Lung (tissue), 12 donors: ENCODE measurements around the gene VAPA. TPM values are rescaled to one million over a fixed set of nuclear protein-coding genes. Genes with fewer than 3 reads are reported as not detected.

Source experiments
- ATAC-seq: fragments of 200-7000 bp; cut with Tn5 transposase; one replicate; pipeline ENCODE4 v1.9.1; 2020; ENCODE audit warnings: moderate number of reproducible peaks; ENCODE audit not compliant: insufficient read depth, low FRiP score
- DNase-seq, 3 donors: peaks; one replicate each; pipeline ENCODE4 v3.0.0-alpha.2; 2013 to 2017
- H3K27ac ChIP-seq, 2 donors: one replicate each; pipeline ENCODE4 v1.5.1; 2013; ENCODE audit warnings: mild to moderate bottlenecking in 2 of 2, moderate library complexity in 2 of 2, control low read depth in 1 of 2, inconsistent platforms in 1 of 2, low read depth in 1 of 2, low read length in 1 of 2
- H3K27me3 ChIP-seq, 3 donors: one replicate each; pipeline ENCODE4 v1.5.1; 2013; ENCODE audit warnings: low read length in 2 of 3; ENCODE audit not compliant: control insufficient read depth in 3 of 3, insufficient read depth in 3 of 3
- H3K36me3 ChIP-seq, 4 donors: one replicate each; pipeline ENCODE4 v1.5.1; 2013; ENCODE audit warnings: low read length in 4 of 4, mild to moderate bottlenecking in 1 of 4, moderate library complexity in 1 of 4; ENCODE audit not compliant: control insufficient read depth in 4 of 4, insufficient read depth in 4 of 4
- H3K4me1 ChIP-seq, 5 donors: one replicate each; pipeline ENCODE4 v1.5.1; 2013; ENCODE audit warnings: low read length in 5 of 5, mild to moderate bottlenecking in 2 of 5, moderate library complexity in 1 of 5; ENCODE audit not compliant: control insufficient read depth in 5 of 5, insufficient read depth in 5 of 5
- H3K4me3 ChIP-seq: one replicate; pipeline ENCODE4 v1.5.1; 2013; ENCODE audit warnings: mild to moderate bottlenecking, control low read depth, moderate library complexity
- H3K9ac ChIP-seq, 2 donors: one replicate each; pipeline ENCODE4 v1.5.1; 2013; ENCODE audit warnings: low read length in 2 of 2, control low read depth in 1 of 2; ENCODE audit not compliant: insufficient read depth in 1 of 2
- H3K9me3 ChIP-seq, 4 donors: one replicate each; pipeline ENCODE4 v1.5.1; 2013; ENCODE audit warnings: low read length in 3 of 4, mild to moderate bottlenecking in 1 of 4, moderate library complexity in 1 of 4; ENCODE audit not compliant: control insufficient read depth in 4 of 4, insufficient read depth in 3 of 4
- CTCF ChIP-seq: IDR thresholded peaks from 2 replicates; pipeline ENCODE4 v1.5.1; 2012; ENCODE audit warnings: mild to moderate bottlenecking; ENCODE audit errors: control extremely low read depth, extremely low read depth
- WGBS, 2 donors: extraction: QIAGEN DNeasy Blood & Tissue Kit; methylation state at CpG; one replicate each; pipeline ENCODE4 v1.1.7; 2013; 5-methylcytosine and 5-hydroxymethylcytosine counted together
- polyA plus RNA-seq, 2 donors: library from polyadenylated mRNA; stranded (reverse); fragments of 200-250 nt; gene quantifications; one replicate each; pipeline ENCODE4 v1.2.1, GENCODE V29; 2013
- total RNA-seq, 2 donors: library from RNA; depleted of rRNA in 1 of 2; stranded (reverse); fragments of >200 nt in 1 of 2; gene quantifications; one replicate each; pipeline ENCODE4 v1.2.1, GENCODE V29; 2014 to 2021
- donor health status: control.
- donor health status: control.
- donor health status: Bipolar disorder and iron deficiency.
- donor health status: healthy.
- donor health status: DM: yes; HTN: yes; CAD: no.

The VAPA gene
- total and polyA plus RNA-seq, 4 donors = 143 to 351 (median 248) TPM

- no peak for TF ChIP-seq CTCF
- H3K4me1 ChIP-seq = peaks cover 0 to 48% (median 30%) of the 10 kb centered on the region in 5 donors
- no peaks in the 10 kb centered on the region for H3K36me3 ChIP-seq
- DNase-seq (peak; percentile 61 to 75 (median 73)), ATAC-seq (no peak)
- H3K9ac ChIP-seq = no peak overlapping the region
- no peak overlapping the region for H3K27ac ChIP-seq
- 90 to 91% methylated on average over 2 of the region's 2 CpGs for WGBS, 2 donors
- peaks cover 0 to 8% (median under 1%) of the 10 kb centered on the region in 4 donors for H3K9me3 ChIP-seq
- H3K27me3 ChIP-seq = no peaks in the 10 kb centered on the region
- no peak overlapping the region for H3K4me3 ChIP-seq
Observed at GRCh38 chr18:9995631-9996030, 81.8 kb downstream of the VAPA start.

- DNase-seq (no peak), ATAC-seq (no peak)
- TF ChIP-seq CTCF = no peak
- Histone ChIP-seq H3K9ac (no peak overlapping the region), H3K27me3 (no peaks in the 10 kb centered on the region), H3K36me3 (no peaks in the 10 kb centered on the region), H3K9me3 (peaks cover 0 to 8% (median under 1%) of the 10 kb centered on the region in 4 donors), H3K4me3 (no peak overlapping the region), H3K4me1 (peaks cover 0 to 48% (median 30%) of the 10 kb centered on the region in 5 donors), H3K27ac (no peak overlapping the region)
- 58 to 71% methylated on average over 3 of the region's 3 CpGs for WGBS, 2 donors
Observed at GRCh38 chr18:9996094-9996493, 82.3 kb downstream of the VAPA start.

GRCh38 chr18:9997711-9998110 is 83.9 kb downstream of the VAPA start:
- H3K9ac ChIP-seq = no peak overlapping the region
- no peak for TF ChIP-seq CTCF
- H3K9me3 ChIP-seq = peaks cover 0 to 8% (median under 1%) of the 10 kb centered on the region in 4 donors
- no peak overlapping the region for H3K27ac ChIP-seq
- no peaks in the 10 kb centered on the region for H3K36me3 ChIP-seq
- DNase-seq = no peak
- WGBS, 2 donors = 94 to 97% methylated on average over 1 of the region's 1 CpG
- H3K4me3 ChIP-seq = no peak overlapping the region
- H3K4me1 ChIP-seq = peaks cover 0 to 37% (median 23%) of the 10 kb centered on the region in 5 donors
- no peaks in the 10 kb centered on the region for H3K27me3 ChIP-seq
- ATAC-seq = no peak

- Histone ChIP-seq H3K27me3 (no peaks in the 10 kb centered on the region), H3K27ac (no peak overlapping the region), H3K9ac (no peak overlapping the region), H3K4me1 (peaks cover 0 to 31% (median 23%) of the 10 kb centered on the region in 5 donors), H3K4me3 (no peak overlapping the region), H3K9me3 (peaks cover 0 to 8% (median under 1%) of the 10 kb centered on the region in 4 donors), H3K36me3 (no peaks in the 10 kb centered on the region)
- DNase-seq (no peak), ATAC-seq (no peak)
- WGBS, 2 donors = 90 to 91% methylated on average over 2 of the region's 2 CpGs
- no peak for TF ChIP-seq CTCF
Observed at GRCh38 chr18:9998330-9998729, 84.5 kb downstream of the VAPA start.
